Uterus (tissue), 4 donors: ENCODE results near the gene TICAM2. TPM values are rescaled to one million over a fixed set of nuclear protein-coding genes. Genes with fewer than 3 reads are reported as not detected.

Experiments used
- DNase-seq, 2 donors: peaks; one replicate each; pipeline ENCODE4 v3.0.0-alpha.2; 2019 to 2020
- H3K27ac ChIP-seq, 2 donors: fragments of 200-600 bp; sonication (generic); 1 replicate in 1 of 2; 2 replicates in 1 of 2; pipeline ENCODE4 v1.5.1; 2016 to 2018
- H3K27me3 ChIP-seq, 2 donors: fragments of 200-600 bp; sonication (generic); one replicate each; pipeline ENCODE4 v1.5.1; 2018 to 2019; ENCODE audit warnings: control low read depth in 1 of 2
- H3K36me3 ChIP-seq, 2 donors: fragments of 200-600 bp; sonication (generic); one replicate each; pipeline ENCODE4 v1.5.1; 2019; ENCODE audit warnings: control low read depth in 1 of 2
- H3K4me1 ChIP-seq, 2 donors: fragments of 200-600 bp; sonication (generic); one replicate each; pipeline ENCODE4 v1.5.1; 2018 to 2019; ENCODE audit warnings: control low read depth in 1 of 2
- H3K4me3 ChIP-seq, 2 donors: fragments of 200-600 bp; sonication (generic); 1 replicate in 1 of 2; 2 replicates in 1 of 2; pipeline ENCODE4 v1.5.1; 2018 to 2019; ENCODE audit warnings: mild to moderate bottlenecking in 1 of 2
- H3K9me3 ChIP-seq, 2 donors: fragments of 200-600 bp; sonication (generic); one replicate each; pipeline ENCODE4 v1.5.1; 2019; ENCODE audit warnings: control low read depth in 1 of 2
- CTCF ChIP-seq, 4 experiments: fragments of 200-600 bp in 2 of 4; fragments of 450-650 bp in 2 of 4; sonication (generic) in 2 of 4; IDR thresholded peaks; one replicate each; pipeline ENCODE4 v1.5.1; 2016 to 2019; ENCODE audit warnings: antibody characterized with exemption in 4 of 4, mild to moderate bottlenecking in 2 of 4, moderate library complexity in 1 of 4
- POLR2A ChIP-seq, 2 donors: fragments of 450-650 bp; IDR thresholded peaks; one replicate each; pipeline ENCODE4 v1.6.1; 2016; ENCODE audit warnings: antibody characterized with exemption in 2 of 2, mild to moderate bottlenecking in 1 of 2, moderate library complexity in 1 of 2
- intact Hi-C: fragments of 100-400 bp; cut with DNase I; formaldehyde crosslinking; loops from one replicate; pipeline ENCODE4 v1.15.1; 2023; ENCODE audit warnings: low total_unique reads
- total RNA-seq, 4 donors: library from RNA; depleted of rRNA in 3 of 4; stranded (reverse); fragments of >200 nt in 3 of 4; gene quantifications; one replicate each; pipeline versions ENCODE4 v1.1.0 to v1.2.4, GENCODE V29; 2014 to 2023
- donor health status: DM: yes; HTN: yes; CAD: no.

The TICAM2 gene
- total RNA-seq, 4 donors from 2014 or later = 5.4 to 14.0 (median 13.5) TPM; not detected in 1

DNA sequence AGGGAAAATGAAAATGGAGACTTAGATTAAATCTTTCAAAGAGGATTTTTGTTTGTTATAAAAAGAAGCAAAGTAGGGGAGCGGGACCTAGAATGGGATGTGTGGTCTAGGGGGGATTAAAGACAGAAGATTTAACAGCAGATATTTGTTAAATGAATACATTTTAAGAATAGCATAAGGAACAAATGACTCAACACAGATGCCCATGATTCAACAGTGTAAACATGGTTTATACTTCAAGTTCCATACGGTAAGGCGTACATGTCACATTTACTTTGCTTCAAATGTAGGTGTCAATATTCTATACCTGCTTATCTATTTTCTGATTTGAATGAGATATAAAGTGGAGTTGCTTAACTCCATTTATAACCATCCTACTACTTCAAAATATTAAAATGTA is 1.5 kb downstream of the TICAM2 start:
- H3K9me3 ChIP-seq = no peaks in the 10 kb centered on the region
- intact Hi-C loops = no loop called here
- H3K36me3 ChIP-seq = no peaks in the 10 kb centered on the region
- H3K27ac ChIP-seq = peak overlapping the region in 1 of 2 donors; percentile 89
- TF ChIP-seq CTCF (IDR thresholded peaks at IDR 0.05) (no peak), POLR2A (IDR thresholded peaks at IDR 0.05) (no peak)
- H3K27me3 ChIP-seq = no peaks in the 10 kb centered on the region
- no peak for DNase-seq
- peaks cover 4 to 9% of the 10 kb centered on the region in 2 donors for H3K4me1 ChIP-seq
- H3K4me3 ChIP-seq = peak overlapping the region in 1 of 2 donors; percentile 46

DNA sequence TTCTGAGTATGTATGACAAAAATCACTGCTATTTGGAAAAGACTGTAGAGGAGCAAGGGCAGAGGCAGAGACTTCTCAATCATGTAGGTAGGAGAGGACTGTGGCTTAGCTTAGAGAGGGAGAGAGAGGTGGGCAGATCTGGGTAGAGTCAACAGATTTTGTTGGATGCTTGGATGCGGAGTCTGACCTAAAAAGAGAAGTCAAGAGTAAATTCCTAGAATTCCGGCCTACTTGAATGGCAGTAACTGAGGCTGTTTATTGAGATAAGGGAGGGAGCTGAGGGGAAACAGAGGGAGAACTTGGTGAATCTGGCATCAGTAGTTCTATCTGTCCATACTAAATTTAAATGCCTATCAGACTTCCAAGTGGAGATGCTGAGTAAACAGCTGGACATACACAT is 2.4 kb downstream of the TICAM2 start:
- peak overlapping the region in 1 of 2 donors; percentile 21 for H3K27ac ChIP-seq
- no peaks in the 10 kb centered on the region for H3K9me3 ChIP-seq
- no peak overlapping the region for H3K4me3 ChIP-seq
- H3K36me3 ChIP-seq = no peaks in the 10 kb centered on the region
- no peaks in the 10 kb centered on the region for H3K27me3 ChIP-seq
- TF ChIP-seq CTCF (IDR thresholded peaks at IDR 0.05) = no peak
- no peak for TF ChIP-seq POLR2A (IDR thresholded peaks at IDR 0.05)
- no peak for DNase-seq
- intact Hi-C loops = no loop called here
- H3K4me1 ChIP-seq = peaks cover 4 to 9% of the 10 kb centered on the region in 2 donors

DNA sequence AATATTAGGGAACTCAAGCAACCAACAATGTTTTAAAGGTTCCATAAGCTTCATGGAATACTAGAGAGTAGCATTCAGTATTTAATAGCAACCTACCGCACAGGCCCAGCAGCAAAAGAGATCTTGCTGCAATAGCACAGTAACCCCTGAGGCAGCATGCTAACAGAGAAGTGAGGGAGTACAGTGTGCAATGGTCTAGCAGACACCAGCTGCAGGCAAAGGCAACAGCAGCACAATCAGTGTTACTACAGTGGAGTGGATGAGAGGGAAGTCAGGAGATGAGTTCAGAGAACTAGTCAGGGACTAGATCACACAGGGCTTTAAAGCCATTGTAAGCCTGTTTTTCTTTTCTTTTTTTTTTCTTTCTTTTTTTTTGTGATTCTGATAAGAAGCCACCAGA is 2.8 kb downstream of the TICAM2 start:
- TF ChIP-seq POLR2A (IDR thresholded peaks at IDR 0.05) (no peak), CTCF (IDR thresholded peaks at IDR 0.05) (no peak)
- intact Hi-C loops = no loop called here
- no peaks in the 10 kb centered on the region for H3K9me3 ChIP-seq

GRCh38 chr5:115594128-115595047 is 7.9 kb downstream of the TICAM2 start:
- no peaks in the 10 kb centered on the region for H3K4me1 ChIP-seq
- no peak overlapping the region for H3K4me3 ChIP-seq
- no peaks in the 10 kb centered on the region for H3K9me3 ChIP-seq
- H3K27me3 ChIP-seq = no peaks in the 10 kb centered on the region
- no peak for DNase-seq
- intact Hi-C loops = no loop called here
- H3K27ac ChIP-seq = no peak overlapping the region
- no peak for TF ChIP-seq CTCF (IDR thresholded peaks at IDR 0.05)
- no peak for TF ChIP-seq POLR2A (IDR thresholded peaks at IDR 0.05)
- H3K36me3 ChIP-seq = no peaks in the 10 kb centered on the region

More for the DNA sequence above, 2.8 kb downstream of the TICAM2 start:
- no peak overlapping the region for H3K27ac ChIP-seq
- peaks cover 4 to 9% of the 10 kb centered on the region in 2 donors for H3K4me1 ChIP-seq
- no peak overlapping the region for H3K4me3 ChIP-seq
- DNase-seq = no peak
- no peaks in the 10 kb centered on the region for H3K27me3 ChIP-seq
- H3K36me3 ChIP-seq = no peaks in the 10 kb centered on the region

DNA sequence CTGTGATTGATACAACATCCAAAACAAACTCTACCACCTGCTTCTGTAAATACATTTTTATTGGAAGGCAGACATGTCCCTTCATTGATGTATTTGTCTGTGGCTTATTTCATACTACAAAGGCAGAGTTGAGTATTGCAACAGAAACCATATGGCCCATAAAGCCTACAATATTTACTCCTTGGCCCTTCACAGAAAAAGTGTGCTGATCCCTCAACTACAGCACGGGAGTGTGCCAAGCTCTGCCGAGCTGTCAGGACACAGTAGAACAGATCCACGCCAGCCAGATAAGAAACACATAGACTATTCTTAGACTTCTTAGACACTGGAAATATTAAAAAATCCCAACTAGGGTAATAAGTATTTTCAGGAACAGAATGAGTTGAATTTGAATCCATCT is 13.2 kb downstream of the TICAM2 start:
- no peak overlapping the region for H3K4me3 ChIP-seq
- intact Hi-C loops = no loop called here

More for the DNA sequence above, 13.2 kb downstream of the TICAM2 start:
- no peak overlapping the region for H3K27ac ChIP-seq
- no peaks in the 10 kb centered on the region for H3K27me3 ChIP-seq
- no peaks in the 10 kb centered on the region for H3K36me3 ChIP-seq
- TF ChIP-seq POLR2A (IDR thresholded peaks at IDR 0.05) = no peak
- no peak for TF ChIP-seq CTCF (IDR thresholded peaks at IDR 0.05)
- no peak for DNase-seq
- no peaks in the 10 kb centered on the region for H3K4me1 ChIP-seq
- no peaks in the 10 kb centered on the region for H3K9me3 ChIP-seq
